Effector CD8-positive, alpha-beta T cell (primary cell): ENCODE measurements around the gene LZTR1.
A peak's percentile ranks its signal among the peaks of the same experiment; 100 is the strongest.
"Not testable (repeated sequence)": the region's sequence is repeated elsewhere in the genome, so short reads cannot be mapped to it uniquely, and the experiment has no call there.

Source experiments
- DNase-seq: peaks from one replicate; lab custom pipeline; 2025; lab: John Stamatoyannopoulos, UW
- total RNA-seq, 4 experiments: gene quantifications; one replicate each; lab custom pipeline; 2026; lab: John Stamatoyannopoulos, UW

Gene LZTR1
- total RNA-seq, result 33.0 to 50.4 (median 35.9) reads per million in 4 experiments

DNA sequence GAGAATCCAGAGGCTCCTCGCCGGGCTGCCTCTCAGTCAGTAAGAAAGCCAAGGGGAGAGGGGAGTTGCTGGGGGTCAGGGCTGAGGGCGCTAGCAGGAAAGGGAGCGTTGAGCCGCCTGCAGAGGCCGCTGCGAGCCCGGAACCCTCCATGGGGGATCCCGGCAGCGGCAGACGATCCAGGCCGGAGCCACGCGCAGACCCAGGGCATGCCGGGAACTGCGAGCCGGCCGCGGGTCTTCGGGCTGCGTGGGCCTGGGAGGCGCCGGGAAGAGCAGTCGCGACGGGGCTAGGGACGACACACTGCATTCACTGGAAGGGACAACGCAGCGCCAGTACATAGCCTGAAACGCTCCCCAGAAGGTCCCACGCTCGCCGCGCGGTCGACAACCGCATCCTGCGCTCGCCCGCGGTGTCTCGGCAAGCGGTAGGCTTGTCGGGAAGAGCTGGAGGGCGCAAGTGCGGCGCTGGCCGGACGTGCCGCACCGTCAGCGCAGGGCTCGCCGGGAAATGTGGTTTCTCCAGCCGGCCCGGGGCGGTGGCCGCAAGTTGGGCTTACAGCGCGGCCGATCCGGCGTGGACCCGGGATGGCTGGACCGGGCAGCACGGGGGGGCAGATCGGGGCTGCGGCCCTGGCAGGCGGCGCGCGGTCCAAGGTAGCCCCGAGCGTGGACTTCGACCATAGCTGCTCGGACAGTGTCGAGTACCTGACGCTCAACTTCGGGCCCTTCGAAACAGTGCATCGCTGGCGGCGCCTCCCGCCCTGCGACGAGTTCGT is at the start of gene LZTR1:
Gene LZTR1 (plus strand): TSS at position 511 of the 776 bp plus-strand sequence. CDS start 75 bp downstream, at position 586.
- DNase-seq, result peak; percentile 38

DNA sequence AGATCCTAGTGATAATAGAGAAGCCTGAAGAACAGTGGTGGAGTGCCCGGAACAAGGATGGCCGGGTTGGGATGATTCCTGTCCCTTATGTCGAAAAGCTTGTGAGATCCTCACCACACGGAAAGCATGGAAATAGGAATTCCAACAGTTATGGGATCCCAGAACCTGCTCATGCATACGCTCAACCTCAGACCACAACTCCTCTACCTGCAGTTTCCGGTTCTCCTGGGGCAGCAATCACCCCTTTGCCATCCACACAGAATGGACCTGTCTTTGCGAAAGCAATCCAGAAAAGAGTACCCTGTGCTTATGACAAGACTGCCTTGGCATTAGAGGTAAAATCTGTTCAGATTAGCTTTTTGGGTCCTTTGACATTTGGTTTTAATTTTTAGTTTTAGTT is 48.2 kb upstream of the LZTR1 start:
- DNase-seq, result no peak

DNA sequence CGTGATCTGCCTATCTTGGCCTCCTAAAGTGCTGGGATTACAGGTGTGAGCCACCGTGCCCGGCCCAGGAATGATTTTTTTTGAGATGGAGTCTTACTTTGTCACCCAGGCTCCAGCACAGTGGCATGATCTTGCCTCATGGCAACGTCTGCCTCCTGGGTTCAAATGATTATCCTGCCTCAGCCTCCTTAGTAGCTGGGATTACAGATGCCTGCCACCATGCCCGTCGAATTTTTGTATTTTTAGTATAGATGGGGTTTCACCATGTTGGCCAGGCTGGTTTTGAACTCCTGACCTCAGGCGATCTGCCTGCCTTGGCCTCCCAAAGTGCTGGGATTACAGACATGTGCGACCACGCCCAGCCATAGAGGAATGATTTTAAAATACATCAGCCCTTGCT is 47.0 kb upstream of the LZTR1 start:
- DNase-seq, result not testable (repeated sequence)

DNA sequence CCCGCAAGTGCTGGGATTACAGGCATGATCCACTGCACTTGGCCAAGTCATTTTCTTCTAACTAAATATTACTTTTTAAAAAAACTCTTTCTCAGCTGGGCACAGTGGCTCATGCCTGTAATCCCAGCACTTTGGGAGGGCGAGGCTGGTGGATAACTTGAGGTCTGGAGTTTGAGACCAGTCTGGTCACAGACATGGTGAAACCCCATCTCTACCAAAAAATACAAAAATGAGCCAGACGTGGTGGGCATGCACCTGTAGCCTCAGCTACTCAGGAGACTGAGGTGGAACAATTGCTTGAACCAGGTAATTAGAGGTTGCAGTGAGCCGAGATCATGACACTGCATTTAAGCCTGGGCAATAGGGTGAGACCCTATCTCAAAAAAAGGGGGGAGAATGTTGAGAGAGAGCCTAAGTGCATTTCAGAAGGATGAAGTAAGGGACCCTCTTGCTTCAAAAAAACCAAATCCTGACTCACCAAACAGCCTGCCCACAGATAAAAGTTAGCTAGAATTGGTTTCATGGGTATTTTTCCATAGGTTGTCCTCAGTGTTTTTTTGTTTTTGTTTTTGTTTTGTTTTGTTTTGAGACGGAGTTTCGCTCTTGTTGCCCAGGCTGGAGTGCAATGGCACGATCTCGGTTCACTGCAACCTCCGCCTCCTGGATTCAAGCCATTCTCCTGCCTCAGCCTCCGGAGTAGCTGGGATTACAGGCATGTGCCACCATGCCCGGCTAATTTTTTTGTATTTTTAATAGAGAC is 46.1 kb upstream of the LZTR1 start:
- not testable (repeated sequence) for DNase-seq

DNA sequence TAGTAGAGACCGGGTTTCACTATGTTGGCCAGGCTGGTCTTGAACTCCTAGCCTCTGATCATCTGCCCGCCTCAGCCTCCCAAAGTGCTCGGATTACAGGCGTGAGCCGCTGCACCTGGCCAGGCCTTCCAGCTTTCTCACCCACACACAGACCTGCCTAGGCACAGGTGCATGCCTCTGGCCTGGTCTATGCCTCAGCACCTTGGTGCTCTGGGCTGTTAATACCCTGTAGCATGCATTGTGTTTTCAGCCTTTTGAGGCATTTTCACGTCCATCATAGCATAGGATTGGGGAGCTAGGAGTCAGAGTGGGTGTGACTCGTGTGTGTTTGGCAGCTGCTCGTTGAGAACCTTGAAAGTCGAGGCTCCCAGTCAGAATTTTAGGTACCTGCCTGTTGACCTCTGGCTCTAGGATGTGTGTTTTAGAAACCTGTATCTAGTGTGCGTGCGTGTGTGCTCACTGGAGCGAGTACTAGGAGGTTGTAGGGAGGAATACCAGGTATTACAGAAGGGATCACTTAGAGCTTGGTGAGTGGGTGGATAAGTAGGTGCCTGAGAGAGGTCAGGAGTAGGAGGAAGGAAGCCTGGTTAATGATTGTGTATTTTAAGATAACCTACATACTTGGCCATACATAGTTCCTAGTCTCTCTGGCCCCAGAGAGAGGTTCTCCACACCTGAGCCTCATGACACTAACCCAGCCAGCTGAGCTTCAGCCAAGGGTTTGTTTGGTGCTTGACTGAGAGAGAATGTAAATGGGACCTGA is 44.9 kb upstream of the LZTR1 start:
- DNase-seq, result no peak

DNA sequence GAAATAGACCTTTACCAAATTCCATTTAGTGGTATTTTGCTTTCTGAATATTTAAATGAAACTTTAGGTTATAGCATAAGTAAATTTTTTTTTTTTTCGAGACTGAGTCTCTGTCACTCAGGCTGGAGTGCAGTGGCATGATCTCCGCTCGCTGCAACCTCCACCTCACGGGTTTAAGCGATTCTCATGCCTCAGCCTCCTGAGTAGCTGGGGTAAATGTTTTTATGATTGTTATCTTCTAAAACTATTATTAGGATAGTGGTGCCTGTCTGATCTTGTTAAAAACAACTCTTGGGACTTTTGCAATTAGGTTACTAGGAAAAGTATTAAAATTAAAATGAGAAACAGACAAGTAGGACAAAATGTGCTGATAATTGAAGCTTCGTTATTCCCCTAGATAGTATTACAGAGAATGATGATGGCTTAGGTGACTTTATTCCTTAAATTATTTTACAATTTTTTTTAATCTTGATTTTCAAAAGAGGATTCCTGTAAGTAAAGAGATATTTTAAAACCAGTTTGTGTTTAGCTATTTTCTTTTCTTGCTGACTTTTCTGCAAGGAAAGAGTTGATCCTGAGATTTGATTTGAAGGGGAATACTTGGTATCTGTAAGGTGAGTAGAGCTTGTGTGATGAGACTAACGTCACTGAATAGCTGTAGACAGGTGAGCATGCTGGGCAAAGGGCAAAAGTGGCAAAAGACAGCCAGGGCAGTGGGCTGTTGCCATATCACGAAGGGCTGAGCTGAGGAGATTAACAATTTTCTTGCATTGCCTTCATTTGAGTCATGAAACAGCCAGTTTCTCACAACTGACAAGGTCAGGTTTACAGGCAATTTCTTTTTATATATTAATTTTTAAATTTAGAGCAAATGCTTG is 44.1 kb upstream of the LZTR1 start:
- DNase-seq, result no peak

DNA sequence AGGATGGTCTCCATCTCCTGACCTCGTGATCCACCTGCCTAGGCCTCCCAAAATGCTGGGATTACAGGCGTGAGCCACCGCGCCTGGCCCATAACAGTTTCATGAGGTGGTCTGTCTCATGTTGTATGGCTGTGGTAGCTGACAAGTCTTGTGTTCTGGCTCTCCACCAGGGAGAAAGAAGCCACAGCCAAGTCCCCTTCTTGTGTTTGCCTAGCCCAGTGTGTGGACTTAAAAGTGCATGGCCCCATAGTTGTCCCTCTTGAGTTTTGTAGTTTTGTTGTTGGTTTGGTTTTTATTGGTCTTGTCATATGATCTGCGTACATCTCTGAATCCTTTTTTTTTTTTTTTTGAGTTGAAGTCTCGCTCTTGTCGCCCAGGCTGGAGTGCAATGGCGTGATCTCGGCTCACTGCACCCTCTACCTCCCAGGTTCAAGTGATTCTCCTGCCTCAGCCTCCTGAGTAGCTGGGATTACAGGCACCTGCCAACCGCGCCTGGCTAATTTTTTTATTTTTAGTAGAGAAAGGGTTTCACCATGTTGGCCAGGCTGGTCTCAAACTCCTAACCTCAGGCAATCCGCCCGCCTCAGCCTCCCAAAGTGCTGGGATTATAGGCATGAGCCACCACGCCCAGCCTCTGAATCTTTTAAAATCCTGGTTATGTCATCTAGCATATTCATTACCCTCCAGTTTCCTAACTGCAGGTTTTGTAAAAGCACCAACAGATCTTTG is 42.5 kb upstream of the LZTR1 start:
- not testable (repeated sequence) for DNase-seq

DNA sequence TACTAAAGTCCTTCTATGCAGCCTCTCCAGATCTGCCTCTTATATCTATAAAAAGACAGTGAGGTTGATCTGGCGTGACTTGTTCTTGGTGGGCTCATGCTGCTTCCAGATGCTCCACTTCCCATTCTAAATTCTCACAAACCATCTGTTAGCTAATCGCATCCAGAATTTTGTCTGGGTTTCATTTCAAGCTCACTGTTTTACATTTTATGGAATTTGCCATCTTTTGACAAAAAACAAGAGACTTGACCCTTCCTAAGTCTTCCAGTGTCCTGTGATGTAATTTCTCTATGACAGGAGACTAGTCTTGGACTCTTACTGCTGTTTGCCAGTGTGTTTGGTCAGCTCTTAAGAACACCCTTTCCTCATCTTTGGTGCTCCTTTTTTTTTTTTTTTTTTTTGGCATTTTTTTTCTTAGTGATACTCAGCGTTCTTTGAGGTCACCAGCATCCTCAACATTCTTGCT is 41.9 kb upstream of the LZTR1 start:
- no peak for DNase-seq

DNA sequence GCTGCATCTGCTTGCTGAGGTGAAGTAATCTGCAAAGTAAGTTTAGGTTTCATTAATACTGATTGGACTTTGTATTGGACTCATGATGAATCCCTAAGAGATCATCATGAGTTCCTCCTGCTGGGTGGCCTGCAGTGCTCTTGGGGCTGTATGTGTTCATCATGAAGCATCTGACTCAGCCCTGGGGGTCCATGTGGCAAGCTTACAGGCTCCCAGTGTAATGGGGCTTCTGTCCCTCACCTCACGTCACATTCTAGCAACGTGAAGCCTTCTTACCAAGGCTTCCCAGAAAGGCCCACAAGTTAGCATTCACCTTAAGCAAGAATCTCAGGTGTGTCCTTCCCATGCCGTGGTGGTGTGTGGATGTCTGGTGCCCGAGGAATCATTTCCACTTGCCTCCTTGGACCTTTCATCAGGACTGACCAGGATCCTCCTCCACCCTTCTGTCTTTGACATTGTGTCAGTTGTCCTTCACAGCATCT is 41.2 kb upstream of the LZTR1 start:
- no peak for DNase-seq

DNA sequence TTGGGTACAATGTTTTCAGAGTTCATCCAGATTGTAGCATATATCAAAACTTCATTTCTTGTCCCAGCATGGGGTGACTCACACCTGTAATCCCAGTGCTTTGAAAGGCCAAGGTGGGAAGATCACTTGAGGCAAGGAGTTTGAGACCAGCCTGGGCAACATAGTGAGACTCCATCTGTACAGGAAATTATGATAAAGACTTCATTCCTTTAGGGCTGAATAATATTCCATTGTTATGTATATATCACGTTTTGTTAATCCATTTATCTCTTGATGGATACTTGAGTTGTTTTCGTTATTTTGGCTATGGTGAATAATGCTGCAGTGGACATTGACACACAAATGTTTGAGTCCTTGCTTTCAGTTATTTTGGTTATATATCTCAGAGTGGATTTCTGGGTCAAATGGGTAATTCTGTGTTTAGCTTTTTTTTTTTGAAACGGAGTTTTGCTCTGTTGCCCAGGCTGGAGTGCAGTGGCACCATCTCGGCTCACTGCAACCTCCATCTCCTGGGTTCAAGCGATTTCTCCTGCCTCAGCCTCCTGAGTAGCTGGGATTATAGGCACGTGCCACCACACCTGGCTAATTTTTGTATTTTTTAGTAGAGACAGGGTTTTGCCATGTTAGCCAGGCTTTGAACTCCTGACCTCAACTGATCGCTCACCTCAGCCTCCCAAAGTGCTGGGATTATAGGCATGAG is 39.7 kb upstream of the LZTR1 start:
- DNase-seq, result not testable (repeated sequence)

DNA sequence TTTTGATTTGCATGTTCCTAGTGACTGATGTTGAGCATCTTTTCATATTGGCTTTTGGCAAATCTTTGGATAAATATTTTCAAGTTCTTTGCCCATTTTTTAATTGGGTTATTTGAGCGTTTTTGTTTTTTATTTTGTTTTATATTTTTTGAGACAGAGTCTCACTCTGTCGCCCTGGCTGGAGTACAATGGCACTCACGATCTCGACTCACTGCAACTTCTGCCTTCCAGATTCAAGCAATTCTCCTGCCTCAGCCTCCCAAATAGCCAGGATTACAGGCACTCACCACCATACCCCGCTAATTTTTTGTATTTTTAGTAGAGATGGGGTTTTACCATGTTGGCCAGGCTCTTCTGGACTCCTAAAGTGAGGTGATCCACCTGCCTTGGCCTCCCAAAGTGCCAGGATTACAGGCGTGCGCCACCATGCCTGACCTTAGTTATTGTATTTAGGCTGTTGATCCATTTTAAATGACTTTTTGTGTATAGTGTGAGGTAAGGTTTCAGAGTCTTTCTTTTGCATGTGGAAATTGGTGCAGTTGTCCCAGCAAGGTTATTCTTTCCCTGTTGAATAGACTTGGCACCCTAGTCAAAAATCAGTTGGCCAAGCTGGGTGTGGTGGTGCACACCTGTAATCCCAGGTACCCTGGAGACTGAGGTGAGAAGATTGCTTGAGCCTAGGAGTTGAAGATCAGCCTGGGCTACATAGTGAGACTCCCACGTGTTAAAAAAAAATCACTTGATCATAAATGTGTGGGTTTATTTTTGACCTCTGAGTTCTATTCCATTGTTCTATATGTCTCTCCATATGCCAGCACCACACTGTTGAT is 38.8 kb upstream of the LZTR1 start:
- no peak for DNase-seq

DNA sequence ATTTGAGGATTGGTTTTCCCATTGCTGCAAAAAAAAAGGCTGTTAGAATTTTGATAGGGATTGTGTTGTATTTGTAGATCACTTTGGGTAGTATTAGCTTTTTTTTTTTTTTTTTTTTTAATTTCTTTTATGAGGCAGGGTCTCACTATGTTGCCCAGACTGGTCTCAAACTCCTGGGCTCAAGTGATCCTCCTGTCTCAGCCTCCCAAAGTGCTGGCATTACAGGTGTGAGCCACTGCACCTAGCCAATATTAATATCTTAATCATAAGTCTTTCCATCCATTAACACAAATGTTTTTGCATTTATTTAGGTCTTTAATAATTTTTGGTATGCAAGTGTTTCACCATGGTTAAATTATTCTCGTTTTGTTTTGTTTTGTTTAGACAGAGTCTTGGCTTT is 38.1 kb upstream of the LZTR1 start:
- DNase-seq, result no peak

DNA sequence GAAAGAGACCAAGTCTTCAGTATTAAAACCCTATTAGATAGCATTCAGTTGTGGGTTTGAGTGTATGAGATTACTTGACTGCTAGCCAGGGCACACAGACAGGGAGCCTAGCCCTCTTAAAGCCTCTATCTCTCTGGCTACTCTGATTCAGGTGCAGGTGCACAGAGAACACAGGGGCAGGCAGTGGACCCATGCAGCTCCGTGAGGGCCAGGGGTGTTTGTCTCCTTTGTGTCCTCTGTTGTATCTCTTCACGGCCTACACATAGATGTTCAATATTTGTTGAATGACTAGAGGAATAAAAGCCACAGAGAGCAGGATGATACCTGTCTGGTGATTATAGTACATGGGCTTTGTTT is 36.5 kb upstream of the LZTR1 start:
- DNase-seq, result no peak

DNA sequence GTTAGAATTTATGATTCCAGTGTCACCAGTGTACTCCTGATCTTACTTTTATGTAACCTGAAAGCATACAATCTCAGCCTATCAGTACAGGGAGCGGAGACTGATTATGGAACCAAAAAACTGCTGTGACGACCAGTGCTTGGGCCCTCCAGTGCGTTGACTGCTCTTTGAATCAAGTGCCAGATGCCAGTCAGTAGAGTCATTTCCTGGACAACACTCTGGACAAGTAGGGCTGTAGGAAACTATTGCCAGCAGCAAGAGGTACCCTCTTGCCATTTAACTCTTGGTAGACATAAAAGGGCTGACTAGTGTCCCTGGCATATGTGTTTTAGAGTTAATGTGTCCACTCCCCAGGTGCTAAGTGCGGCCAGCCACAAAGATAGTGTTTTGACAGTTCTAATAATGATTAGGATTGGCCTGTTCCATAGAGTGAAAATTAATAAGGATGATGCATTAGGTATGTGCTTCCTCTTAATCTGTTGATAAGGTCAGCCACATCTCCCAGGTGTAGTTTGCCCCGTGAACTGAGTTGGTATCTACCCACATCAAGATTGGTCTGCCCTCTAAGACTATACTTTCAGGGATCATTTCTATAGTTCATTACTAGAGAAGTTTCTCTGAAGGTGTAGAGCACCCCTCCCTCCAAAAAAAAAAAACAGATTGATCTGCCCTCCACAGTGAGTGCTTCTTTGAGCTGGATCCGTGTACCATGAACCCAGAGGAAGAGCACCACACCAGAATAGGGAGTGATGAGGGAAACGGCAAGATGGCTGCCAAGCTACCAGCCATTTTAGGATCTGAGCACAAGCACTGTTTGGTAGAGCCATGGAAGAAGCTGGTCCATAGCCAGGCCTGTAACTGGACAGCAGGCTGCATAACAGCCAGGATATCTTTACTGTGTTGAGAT is 35.8 kb upstream of the LZTR1 start:
- DNase-seq, result no peak

DNA sequence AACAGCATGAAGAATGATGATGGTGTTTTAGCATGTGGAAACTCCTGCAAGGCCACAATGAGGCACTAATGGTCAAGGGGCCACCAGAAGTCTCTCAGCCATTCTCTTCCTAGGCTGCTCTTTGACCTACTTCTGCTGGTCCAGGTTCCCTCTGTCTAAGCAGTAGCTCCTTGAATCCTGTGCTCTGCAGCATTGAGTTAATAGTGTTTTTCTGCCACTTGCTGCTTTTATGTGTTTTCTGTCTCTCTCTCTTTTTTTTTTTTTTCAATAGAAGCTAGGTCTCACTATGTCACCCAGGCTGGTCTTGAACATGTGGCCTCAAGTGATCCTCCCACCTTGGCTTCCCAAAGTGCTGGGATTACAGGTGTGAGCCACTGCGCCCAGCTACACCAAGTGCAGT is 35.1 kb upstream of the LZTR1 start:
- no peak for DNase-seq

DNA sequence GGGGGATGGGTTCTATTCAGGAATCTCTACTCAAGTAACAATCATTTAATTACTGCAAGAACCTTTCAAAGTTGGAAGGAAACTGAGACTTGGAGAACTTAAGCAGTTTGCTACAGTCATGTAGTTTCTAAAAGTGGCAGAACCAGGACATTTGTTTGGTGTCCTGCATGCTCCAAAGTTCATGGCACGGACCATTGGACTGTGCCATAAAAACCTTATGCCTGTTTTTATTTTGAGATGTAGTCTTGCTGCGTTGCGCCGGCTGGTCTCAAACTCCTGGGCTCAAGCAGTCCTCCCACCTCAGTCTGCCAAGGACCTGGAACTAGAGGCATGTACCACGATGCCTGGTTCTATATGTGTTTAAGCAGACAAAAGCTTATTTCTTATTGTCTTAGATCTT is 33.6 kb upstream of the LZTR1 start:
- no peak for DNase-seq

DNA sequence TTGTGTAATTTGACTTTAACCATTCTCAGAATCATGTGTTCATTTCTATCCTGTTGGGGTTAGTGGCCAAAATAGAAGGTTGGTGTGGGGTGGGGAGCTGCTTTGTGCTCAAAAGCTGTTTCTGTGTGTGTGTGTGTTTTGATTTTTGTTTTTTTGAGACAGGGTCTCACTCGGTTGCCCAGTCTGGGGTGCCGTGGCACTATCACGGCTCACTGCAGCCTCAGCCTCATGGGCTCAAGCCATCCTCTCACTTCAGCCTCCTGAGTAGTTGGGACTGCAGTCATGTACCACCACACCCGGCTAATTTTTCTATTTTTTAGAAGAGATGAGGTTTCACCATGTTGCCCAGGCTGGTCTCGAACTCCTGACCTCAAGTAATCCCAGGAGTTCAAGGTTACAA is 33.1 kb upstream of the LZTR1 start:
- DNase-seq, result no peak

DNA sequence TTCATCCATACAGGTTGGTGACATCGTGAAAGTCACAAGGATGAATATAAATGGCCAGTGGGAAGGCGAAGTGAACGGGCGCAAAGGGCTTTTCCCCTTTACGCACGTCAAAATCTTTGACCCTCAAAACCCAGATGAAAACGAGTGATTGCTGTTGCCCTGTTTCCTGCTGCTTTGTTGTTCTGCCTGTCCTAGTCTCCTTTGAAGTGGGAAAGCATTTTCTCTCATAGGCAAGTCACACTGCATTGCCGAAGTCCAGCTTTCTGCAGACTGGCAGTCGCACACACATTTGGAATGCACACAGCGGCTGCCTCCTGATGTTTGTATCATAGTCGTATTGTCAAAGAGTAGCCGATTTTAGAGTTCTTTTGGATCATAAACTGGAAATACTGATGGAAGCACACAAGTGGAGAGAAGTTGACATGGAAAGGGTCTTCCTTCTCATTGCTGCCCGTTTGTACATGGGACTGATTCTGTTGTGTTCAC is 32.4 kb upstream of the LZTR1 start:
- DNase-seq, result no peak
